Measurements from ENCODE around the gene ACO2.
"Not testable (repeated sequence)": the region's sequence is repeated elsewhere in the genome, so short reads cannot be mapped to it uniquely, and the experiment has no call there.

The ACO2 gene

DNA sequence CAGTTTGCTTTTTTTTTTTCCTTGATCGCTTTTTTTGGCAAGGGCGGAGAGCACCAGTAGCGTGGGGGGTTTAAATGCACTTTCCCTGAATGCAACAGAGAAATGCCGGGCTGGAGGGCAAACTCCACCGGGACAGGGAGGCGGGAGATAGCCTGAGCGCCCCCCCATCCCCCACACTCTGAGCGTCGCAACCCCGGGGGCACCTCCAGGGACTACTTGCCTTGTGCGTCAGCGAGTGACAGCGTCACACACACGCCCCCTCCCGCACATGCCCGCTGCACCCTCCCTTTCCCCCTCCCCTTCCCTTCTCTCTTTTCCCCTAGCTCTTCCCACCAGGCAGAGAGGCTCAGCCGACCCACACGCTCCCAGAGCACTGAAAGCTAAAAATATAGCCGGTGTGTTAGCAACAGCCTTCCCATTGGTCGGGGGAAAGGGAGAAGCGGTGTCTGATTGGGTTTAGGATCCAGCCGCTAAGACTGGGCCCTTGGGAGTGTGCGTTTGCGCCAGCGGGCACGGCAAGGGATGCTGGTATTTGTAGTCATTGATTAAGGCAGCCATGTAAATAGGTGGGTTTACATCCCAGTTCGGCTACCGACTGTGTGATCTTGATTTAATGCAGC lies 20.6 kb upstream of the ACO2 start:
- peak; percentile 83 to 88 for DNase-seq (ENCODE audit: low read depth in 2 of 2)

DNA sequence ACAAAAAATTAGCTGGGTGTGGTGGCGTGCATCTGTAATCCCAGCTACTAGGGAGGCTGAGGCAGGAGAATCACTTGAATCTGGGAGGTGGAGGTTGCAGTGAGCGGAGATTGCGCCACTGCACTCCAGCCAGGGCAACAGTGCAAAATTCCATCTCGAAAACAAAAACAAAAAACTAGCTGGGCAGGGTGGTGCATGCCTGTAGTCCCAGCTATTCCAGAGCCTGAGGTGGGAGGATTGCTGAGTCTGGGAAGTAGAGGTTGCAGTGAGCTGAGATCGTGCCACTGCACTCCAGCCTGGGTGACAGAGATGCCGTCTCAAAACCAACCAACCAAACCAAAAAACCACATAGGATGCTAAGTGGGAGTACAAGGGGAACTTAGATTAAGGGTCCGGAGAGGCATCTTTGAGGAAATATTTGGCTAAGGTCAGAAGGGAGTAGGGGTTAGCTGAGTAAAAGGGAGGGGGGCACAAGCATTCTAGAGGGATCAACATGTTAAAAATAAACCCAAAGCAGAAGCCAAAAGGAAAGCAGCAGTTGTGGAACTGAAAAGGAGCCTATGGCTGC lies 10.7 kb upstream of the ACO2 start:
- DNase-seq (ENCODE audit: low read depth in 2 of 2), result no peak

DNA sequence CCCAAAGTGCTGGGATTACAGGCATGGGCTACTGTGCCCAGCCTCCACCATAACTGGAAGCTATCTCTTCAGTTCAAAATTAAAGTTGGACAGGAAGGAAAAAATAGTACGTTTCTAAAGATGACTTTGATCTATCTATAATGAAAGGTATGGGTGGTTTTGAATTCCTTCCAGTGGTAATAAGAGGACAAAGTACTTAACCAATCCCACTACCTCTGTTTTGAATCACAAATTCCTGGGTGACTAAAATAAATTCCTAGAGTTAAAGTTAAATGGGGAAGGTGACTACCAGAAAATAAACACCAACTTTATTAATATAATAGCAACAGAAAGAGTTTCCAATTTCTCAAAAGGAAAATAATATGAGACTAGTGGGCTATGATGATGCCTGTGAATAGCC lies 9.5 kb upstream of the ACO2 start:
- no peak for DNase-seq (ENCODE audit: low read depth in 2 of 2)

DNA sequence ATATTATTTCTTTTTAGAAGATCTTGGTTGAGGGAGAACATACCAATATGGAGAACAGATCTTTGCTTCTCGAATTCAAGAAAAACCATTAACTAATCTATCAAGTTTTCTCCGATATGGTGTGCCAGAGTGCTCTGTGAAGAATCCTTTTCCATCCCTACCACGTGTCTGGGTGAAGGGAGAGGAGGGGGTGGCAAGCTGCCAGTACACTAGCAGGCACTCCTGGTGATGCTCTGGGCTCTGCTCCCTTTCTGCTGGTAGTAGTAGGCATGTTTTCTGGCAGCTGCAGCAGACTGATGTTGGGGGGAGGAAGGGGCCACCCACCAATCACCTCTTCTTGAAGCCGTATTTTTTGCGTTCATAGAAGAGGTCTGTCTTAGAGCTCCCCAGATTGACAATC lies 8.8 kb upstream of the ACO2 start:
- not testable (repeated sequence) for DNase-seq (ENCODE audit: low read depth in 2 of 2)

DNA sequence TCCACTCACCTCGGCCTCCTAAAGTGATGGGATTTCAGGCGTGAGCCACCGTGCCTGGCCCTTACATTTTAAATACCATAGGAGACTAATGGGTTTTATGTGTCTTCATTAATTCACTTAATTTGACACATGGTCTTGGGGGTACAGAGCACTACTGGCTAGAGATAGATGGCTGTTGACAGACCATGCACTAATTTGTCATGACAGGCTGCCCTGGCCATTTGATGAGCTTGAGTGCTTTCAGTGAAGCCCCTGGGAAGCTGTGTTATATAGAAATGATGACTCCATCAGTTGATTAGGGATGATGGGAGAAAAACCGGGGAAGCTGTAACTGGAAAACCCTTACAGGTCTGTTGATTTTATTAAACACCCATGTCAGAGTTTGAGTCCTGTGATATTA lies 7.0 kb upstream of the ACO2 start:
- no peak for DNase-seq (ENCODE audit: low read depth in 2 of 2)

DNA sequence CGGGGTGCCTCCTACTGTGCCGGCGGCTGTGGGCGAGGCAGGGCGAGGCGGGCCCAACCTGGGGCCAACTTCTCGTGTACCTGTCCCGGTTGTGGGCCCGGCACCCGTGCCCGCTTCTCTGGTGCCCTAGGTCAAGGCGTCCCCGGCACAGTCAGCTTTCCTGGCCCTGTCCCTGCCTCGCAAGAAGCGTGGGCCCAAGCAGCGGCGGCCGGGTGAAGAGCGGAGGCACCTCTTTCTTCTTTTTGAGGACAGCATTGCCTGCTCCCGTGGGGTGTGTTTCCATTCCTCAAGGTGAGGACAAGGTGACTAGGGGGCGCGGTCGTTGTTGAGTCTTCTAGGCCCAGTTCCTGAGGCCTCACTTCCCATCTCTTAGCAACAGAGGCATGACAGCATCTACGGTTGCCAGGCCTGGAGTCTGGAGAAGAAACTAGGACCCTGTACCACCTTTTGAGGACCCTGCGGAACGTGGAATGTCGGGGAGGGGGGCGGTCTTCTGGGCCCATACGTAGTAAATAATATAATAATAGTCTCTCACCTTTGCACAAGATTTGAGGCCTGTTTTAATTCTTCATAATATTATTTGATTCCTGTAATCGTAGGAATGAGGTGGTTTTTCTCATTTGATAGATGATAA lies 418 bp downstream of the ACO2 start:
- no peak for DNase-seq (ENCODE audit: low read depth in 2 of 2)

DNA sequence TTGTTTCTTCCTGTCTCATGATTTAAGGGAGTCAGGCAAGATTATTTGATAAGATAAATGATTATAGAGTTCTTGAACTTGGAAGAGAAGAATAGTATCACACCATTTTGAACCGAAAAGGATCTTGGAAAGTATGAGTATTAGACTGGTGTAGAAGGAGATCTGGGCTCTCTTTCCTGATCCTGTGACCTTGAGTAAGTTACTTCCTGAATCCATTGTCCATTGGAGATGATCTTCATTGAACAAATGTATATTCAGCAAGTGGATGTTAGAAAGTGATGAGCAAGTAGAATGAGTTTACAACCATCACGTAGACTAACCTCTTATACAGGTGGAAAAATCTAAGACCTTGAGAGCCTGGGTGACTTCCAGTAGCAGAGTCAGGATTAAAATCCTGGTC lies 2.0 kb downstream of the ACO2 start:
- no peak for DNase-seq (ENCODE audit: low read depth in 2 of 2)

DNA sequence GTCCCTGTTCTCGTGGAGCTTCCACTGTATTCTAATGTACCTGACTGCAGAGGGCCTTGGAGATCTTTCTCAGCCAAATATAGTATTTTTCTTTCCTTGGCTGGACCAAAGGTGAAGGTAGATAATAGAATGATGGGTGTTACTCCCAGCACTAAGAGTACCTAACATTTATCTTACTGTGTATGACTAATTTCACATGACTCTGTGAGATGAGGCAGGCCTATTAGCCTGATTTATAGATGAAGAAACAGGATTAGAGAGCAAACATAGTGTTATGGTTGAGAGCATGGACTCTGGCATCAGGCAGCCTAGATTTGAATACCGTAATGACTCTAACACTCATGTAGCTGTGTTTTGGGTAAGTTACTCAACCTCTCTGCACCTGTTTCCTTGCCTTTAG lies 2.7 kb downstream of the ACO2 start:
- DNase-seq (ENCODE audit: low read depth in 2 of 2), result no peak

DNA sequence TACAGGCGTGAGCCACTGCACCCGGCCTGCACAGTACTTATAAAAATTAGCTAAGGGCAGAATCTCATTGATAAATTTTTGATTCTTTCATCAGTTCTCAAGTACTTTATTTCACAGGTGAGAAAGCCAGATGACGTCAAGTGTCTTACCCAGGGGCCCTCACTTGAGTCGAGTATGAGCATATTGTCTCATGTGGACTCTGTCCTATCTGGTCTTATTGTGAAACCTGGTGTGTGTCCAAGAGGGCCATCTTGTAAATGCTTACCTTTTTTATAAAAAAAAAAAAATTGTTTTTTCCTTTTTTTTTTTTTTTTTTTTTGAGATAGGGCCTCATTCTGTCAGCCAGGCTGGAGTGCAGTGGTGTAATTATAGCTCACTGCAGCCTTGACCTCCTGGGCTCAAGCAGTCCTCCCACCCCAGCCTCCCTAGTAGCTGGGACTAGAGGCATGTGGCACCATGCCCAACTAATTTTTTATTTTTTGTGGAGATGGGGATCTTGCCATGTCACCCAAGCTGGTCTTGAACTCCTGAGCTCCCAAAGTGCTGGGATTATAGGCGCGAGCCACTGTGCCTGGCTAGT lies 6.0 kb downstream of the ACO2 start:
- DNase-seq (ENCODE audit: low read depth in 2 of 2), result no peak

DNA sequence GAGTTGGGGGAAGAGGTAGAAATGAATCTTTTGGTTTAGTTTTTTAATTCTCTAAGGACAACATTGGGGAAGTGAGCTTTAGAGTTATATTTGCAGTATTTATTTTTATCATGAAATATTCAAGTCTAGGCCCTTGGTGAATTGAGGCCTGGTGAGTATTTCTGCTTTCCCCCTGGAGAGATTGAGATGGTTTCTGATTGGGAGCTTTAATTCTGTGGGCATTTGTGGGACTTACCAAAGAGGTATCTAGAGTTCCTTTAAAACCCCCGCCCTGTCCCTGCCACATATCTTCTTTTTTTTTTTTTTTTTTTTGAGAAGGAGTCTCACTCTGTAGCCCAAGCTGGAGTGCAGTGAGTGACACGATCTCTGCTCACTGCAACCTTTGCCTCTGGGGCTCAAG lies 9.6 kb downstream of the ACO2 start:
- no peak for DNase-seq (ENCODE audit: low read depth in 2 of 2)

DNA sequence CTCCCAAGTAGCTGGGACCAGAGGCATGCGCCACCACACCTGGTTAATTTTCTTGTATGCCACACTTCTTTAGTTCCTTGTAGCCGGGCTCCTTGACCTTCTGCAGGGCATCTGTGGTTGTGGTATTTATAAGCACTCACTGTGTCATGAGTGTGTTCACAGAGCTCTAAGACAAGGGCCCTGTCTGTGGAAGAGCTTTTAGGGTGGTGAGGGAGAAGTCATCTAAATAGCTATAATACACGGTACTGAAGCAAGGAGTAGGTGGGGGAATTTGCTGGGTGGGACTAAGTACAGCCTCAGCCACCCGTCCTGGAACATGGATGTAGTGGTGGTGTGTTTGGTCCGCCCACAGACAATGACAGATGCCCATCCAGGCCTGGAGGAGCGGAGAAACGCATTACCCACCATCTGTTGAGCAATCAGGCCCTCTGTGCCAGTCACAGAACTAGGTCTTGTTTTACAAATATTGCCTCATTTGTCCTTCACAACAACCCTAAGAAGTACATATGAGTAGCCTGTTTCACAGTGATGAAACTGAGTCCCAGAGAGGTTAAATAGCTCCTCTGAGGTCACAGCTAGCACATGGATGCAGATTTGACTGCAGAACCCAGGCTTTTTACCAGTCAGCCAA lies 10.1 kb downstream of the ACO2 start:
- DNase-seq (ENCODE audit: low read depth in 2 of 2), result no peak

DNA sequence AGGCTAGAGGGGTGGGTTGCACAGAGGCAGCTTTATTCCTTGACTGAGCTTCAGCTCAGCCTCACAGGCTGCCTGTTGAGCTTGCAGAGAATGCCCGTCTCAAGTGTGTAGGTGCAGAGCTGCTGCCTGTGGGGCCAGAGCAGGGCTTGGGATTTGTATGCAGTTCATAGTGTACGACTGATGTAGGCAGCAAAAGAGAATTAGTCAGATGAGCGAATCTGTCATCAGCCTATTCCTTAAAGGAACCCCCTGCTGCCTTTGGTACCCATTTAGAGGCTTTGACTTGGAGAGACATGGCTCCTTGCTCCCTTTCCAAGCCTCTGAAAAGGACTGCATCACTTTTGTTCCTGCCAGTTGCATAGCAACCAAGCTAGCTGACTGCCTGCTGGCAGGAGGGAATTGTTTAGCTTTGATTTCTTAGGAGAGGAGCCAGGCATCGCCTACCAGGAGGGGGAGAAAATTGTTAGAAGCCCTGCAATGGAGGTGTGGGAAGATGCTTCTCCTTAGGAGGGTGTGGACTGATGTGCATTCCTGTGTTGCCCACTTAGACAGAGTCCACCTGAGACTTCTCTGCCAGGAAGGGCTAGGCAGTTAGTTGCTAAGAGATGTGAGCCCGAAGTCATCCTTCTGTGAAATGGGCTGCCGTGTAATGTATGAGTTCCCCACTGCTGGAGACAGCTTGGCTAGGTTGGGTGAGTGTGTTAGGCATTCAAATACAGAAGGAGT lies 10.9 kb downstream of the ACO2 start:
- no peak for DNase-seq (ENCODE audit: low read depth in 2 of 2)

DNA sequence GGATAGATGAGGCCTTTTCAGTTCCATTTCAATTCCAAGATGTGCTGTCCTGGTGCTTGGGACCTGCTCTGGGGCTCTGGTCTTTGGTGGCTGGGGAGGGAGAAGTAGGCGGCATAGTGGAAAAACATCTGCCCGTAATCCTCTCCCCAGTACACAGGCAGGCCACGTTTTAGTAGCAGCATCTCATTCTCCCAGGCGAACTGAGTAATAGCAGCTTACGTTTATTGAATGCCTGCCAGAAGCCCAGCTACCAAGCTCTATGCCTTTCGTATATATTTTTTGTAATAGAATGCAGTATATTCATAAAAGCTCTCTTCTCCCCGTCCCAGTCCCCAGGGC lies 11.4 kb downstream of the ACO2 start:
- no peak for DNase-seq (ENCODE audit: low read depth in 2 of 2)

DNA sequence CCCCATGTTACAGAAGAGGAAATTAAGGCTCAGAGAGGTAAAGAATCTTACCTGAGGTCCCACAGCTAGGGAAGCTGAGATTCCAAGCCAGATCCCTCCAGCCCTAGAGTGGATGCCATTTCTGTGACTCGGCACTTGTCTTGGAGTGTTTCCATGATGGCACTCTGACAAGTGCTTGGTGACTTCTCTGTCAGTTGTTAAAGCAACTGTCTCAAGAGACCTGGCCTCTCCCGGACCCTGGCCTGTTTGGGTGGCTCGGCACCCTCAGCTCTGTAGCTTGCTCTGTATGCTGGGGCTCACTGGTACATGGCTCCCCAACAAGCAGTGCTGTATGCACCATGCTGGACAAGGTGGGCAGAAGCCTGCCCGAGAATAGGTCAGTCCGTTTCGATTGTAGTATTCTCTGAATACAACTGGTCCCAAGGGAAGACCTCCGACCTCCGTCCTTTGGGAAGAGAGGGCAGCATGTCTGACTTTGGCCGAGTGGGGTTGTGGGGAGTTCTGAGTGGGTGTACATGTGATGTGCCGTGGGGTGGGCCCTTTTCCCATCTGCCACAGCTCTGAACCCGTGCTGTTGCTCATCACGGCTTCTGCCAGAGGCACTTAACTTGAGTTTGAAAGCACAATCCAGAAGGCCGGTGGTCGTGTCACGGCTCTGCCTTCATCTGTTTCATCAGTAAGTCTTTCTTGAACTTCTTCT lies 12.4 kb downstream of the ACO2 start:
- no peak for DNase-seq (ENCODE audit: low read depth in 2 of 2)

DNA sequence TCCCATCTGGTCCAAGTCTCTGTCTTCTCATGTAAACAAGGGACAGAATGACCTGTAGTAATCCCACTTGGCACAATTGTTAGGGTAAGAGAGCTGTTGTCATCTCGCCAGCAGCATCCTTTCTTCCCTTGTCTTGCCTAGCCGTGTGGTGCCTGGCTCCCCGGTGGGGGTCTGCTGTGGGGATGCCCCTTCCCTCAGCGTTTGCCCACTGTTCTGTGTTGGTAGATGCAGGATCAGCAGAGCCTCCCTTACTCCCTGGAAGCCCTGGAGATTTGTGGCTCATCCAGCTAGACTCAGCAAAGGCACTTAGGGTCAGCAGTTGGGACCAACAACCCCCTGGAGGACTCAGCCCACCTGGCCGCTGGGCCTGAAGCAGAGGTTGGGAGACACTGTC lies 13.0 kb downstream of the ACO2 start:
- no peak for DNase-seq (ENCODE audit: low read depth in 2 of 2)

DNA sequence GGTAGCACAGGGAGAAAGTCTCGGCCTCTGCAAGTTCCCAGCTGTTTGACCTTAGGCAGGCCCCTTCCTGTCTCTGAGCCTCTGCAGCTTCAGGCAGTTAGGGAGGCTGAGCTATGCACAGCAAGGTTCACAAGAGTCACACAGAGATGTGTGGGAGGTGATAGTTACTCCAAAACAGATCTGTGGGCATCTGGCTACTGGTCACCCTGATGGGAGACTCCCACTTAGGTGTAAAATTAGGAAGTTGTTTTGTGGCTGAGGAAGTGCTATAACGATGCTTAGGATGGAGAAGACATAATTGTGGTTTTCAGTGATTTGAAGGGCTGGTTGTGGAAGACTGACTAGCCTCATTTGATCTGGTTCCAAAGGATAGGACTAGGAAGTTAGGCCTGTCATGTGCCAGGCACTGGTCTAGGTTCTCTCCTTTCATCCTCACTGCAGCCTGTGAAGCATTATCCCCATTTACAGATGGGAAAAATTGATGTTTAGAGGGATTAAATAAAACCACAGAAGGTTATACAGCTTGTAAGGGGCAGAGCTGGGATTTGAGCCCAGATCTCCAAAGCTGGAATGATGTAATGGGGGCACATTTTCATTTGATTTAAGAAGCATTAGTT lies 13.5 kb downstream of the ACO2 start:
- no peak for DNase-seq (ENCODE audit: low read depth in 2 of 2)

DNA sequence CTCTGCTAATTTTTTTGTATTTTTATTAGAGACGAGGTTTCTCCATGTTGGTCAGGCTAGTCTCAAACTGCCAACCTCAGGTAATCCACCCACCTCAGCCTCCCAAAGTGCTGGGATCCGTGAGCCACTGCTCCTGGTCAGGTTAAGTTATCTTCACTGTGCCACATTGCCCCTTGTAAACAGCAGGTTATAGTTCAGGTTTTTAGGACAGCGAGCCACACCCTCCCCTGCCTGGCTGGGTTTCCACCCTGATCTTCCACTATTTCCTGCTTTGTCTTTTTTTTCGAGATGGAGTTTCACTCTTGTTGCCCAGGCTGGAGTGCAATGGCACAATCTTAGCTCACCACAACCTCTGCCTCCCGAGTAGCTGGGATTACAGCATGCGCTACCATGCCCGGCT lies 16.1 kb downstream of the ACO2 start:
- DNase-seq (ENCODE audit: low read depth in 2 of 2), result no peak

DNA sequence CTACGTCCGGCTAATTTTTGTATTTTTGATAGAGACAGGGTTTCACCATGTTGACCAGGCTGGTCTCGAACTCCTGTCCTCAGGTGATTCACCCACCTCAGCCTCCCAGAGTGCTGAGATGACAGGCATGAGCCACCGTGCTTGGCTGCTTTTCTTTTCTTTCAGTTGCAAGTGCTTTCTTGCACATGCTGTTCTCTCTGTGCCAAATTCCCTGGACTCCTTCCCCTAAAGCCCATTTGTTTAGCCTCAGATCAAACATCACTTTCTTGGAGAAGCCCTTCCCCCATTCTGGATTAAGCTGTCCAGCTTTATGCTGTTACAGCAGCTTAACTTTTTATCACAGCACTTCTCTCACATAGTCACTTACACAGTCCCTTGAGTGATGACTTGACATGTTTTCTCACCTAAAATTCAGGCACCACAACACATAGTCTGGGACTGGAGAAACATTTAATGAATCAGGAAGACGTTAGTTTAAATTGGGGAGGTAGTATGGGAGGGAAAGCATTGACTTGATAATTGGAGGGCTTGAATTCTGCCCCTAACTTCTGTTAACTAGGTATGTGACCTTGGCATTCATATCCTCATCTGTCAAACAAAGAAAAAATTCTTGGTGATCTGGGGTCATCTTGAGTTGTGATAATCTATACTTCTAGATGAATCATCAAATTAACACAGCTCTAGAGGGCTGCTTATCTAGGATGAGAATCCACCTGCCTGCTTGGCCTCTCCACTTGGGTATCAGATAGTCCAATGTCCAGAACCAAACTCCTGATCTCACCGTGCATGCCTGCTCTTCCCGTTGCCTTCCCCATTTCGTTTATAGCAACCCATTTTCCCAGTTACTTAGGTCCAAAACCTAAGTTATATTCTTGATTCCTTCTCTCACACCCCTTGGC lies 18.4 kb downstream of the ACO2 start:
- DNase-seq (ENCODE audit: low read depth in 2 of 2), result no peak

DNA sequence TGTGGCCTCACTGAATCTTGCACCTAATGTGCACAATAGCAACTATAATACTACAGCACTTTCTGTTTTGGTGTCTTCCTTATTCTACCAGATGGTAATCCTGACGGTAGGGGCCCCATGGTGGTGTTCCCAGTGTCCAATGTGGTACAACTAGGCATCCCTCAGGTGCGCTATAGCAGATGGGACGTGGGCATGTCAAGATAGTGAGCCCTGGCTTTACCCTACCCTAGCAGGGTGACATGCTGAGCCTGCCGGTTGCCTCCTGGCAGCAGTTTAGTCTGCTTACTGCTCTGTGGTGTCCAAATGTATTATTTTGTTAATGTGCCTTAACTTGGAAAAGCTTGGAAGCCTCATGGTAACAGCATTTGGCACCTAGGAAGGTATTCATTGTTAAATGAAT lies 19.2 kb downstream of the ACO2 start:
- DNase-seq (ENCODE audit: low read depth in 2 of 2), result no peak

Data from stimulated activated CD8-positive, alpha-beta memory T cell treated with anti-CD3 and anti-CD28 coated beads, Interleukin-7, amount 100 ng/mL, for 4 hours (primary cell).